Gastroesophageal sphincter (tissue), 3 donors: Measurements from ENCODE around the gene GTF2IRD1.

Experiments used
- CTCF ChIP-seq, 4 experiments: fragments of 200-600 bp in 2 of 4; fragments of 450-650 bp in 2 of 4; sonication (generic) in 1 of 4; IDR thresholded peaks; one replicate each; pipeline ENCODE4 v1.5.1; 2017 to 2019; ENCODE audit warnings: antibody characterized with exemption in 4 of 4, mild to moderate bottlenecking in 2 of 4, moderate library complexity in 2 of 4
- EP300 ChIP-seq: sonication (generic); formaldehyde crosslinking; IDR thresholded peaks from one replicate; pipeline ENCODE4 v1.6.1; 2017; ENCODE audit warnings: antibody characterized with exemption, mild to moderate bottlenecking
- POLR2A ChIP-seq, 2 donors: fragments of 450-650 bp; IDR thresholded peaks; one replicate each; pipeline ENCODE4 v1.6.1; 2017; ENCODE audit warnings: antibody characterized with exemption in 2 of 2, mild to moderate bottlenecking in 2 of 2, moderate library complexity in 1 of 2
- POLR2AphosphoS5 ChIP-seq: sonication (generic); formaldehyde crosslinking; IDR thresholded peaks from one replicate; pipeline ENCODE4 v1.6.1; 2017; ENCODE audit warnings: antibody characterized with exemption

- peak in 1 of 4 experiments; percentile 2 for TF ChIP-seq CTCF (IDR thresholded peaks at IDR 0.05)
- TF ChIP-seq POLR2AphosphoS5 = peak; percentile 57
- TF ChIP-seq POLR2A (IDR thresholded peaks at IDR 0.05) = no peak
- no peak for TF ChIP-seq EP300
Observed at GRCh38 chr7:74587435-74588126, 133.9 kb downstream of the GTF2IRD1 start.
